Measurements from ENCODE around the gene CLSTN1.

DNA sequence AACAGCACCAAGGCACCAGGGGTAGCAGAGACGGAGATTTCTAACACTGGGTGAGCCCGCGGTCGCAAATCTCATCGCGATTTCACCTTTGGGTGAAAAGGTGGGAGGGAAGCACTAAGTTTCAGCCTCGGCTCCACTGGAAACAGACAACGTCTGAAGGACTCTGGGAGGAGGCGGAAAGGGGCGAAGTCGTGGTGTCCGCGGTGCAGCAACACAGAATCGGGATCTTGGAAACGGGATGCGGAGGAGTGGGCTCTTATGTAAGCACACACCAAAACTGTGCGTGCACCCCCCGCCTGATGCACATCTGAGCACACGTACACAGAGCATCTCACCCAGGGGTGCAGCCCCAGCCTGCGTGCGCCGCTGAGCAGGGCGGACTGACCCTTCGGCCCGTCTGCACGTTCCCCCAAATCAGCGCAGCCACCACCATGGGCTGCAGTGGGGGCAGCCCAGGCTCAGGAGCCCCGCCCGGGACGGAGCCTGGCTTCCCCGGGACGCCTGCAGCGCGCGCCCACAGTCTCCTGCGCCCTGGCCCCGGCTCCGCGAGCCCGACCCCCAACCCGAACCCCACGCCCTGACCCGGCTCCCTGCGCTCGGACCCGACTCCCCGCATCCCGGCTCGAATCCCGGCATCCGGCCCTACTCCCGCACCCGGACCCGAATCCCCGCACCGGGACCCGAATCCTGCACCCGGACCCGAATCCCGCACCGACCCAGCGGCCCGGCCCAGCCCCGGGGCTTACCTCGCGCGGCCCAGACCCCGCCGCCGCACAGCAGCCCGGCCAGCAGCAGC is 670 bp downstream of the CLSTN1 start:
- no peak for TF ChIP-seq REST (IDR thresholded peaks at IDR 0.05; ENCODE audit: low read depth, low read length)
- TF ChIP-seq, protein P1, sequence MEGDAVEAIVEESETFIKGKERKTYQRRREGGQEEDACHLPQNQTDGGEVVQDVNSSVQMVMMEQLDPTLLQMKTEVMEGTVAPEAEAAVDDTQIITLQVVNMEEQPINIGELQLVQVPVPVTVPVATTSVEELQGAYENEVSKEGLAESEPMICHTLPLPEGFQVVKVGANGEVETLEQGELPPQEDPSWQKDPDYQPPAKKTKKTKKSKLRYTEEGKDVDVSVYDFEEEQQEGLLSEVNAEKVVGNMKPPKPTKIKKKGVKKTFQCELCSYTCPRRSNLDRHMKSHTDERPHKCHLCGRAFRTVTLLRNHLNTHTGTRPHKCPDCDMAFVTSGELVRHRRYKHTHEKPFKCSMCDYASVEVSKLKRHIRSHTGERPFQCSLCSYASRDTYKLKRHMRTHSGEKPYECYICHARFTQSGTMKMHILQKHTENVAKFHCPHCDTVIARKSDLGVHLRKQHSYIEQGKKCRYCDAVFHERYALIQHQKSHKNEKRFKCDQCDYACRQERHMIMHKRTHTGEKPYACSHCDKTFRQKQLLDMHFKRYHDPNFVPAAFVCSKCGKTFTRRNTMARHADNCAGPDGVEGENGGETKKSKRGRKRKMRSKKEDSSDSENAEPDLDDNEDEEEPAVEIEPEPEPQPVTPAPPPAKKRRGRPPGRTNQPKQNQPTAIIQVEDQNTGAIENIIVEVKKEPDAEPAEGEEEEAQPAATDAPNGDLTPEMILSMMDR (IDR thresholded peaks at IDR 0.05): no peak

Measured in SK-N-SH (cell line).